ENCODE measurements around the gene QRICH2. TPM values are rescaled to one million over a fixed set of nuclear protein-coding genes. Genes with fewer than 3 reads are reported as not detected.
A peak's percentile ranks its signal among the peaks of the same experiment; 100 is the strongest.
"Not testable (repeated sequence)": the region's sequence is repeated elsewhere in the genome, so short reads cannot be mapped to it uniquely, and the experiment has no call there.

QRICH2 gene
- polyA plus RNA-seq, 2 donors: 2.1 to 5.6 TPM

GRCh38 chr17:76267581-76268001 is 40.5 kb downstream of the QRICH2 start:
- WGBS, 2 donors: 62 to 63% methylated on average over 13 of the region's 13 CpGs
- H3K36me3 ChIP-seq (ENCODE audit: control insufficient read depth in 2 of 2, insufficient read depth in 2 of 2, low read length in 1 of 2); H3K9me3 ChIP-seq (ENCODE audit: control insufficient read depth in 2 of 2, insufficient read depth in 1 of 2, low read depth in 1 of 2, low read length in 1 of 2); H3K27me3 ChIP-seq (ENCODE audit: control insufficient read depth in 1 of 2, insufficient read depth in 2 of 2, low read length in 2 of 2): not testable (repeated sequence)
- peak overlapping the region in 1 of 2 donors; percentile 27 for H3K4me3 ChIP-seq (ENCODE audit: low read depth in 1 of 2, low read length in 2 of 2)
- H3K27ac ChIP-seq (ENCODE audit: low read depth in 2 of 2, low read length in 1 of 2): peak overlapping the region; percentile 92 to 95
- peaks cover 3 to 23% of the 10 kb centered on the region in 2 donors for H3K4me1 ChIP-seq (ENCODE audit: control insufficient read depth in 2 of 2, insufficient read depth in 2 of 2, low read length in 1 of 2)

- Histone ChIP-seq H3K4me3 (ENCODE audit: low read depth in 1 of 2, low read length in 2 of 2) (peak overlapping the region; percentile 80 to 95), H3K4me1 (ENCODE audit: control insufficient read depth in 2 of 2, insufficient read depth in 2 of 2, low read length in 1 of 2) (peaks cover 3 to 19% of the 10 kb centered on the region in 2 donors)
Measured at GRCh38 chr17:76267051-76267576, 41.0 kb downstream of the QRICH2 start.

GRCh38 chr17:76266244-76266938 is 41.7 kb downstream of the QRICH2 start:
- H3K9me3 ChIP-seq (ENCODE audit: control insufficient read depth in 2 of 2, insufficient read depth in 1 of 2, low read depth in 1 of 2, low read length in 1 of 2): no peaks in the 10 kb centered on the region
- WGBS, 2 donors: 1 to 2% methylated on average over 11 to 12 of the region's 12 CpGs
- peak overlapping the region; percentile 80 to 95 for H3K4me3 ChIP-seq (ENCODE audit: low read depth in 1 of 2, low read length in 2 of 2)
- no peaks in the 10 kb centered on the region for H3K27me3 ChIP-seq (ENCODE audit: control insufficient read depth in 1 of 2, insufficient read depth in 2 of 2, low read length in 2 of 2)
- H3K27ac ChIP-seq (ENCODE audit: low read depth in 2 of 2, low read length in 1 of 2): peak overlapping the region; percentile 92 to 95
- H3K4me1 ChIP-seq (ENCODE audit: control insufficient read depth in 2 of 2, insufficient read depth in 2 of 2, low read length in 1 of 2): peaks cover 0 to 15% of the 10 kb centered on the region in 2 donors
- peaks cover 0 to 9% of the 10 kb centered on the region in 2 donors for H3K36me3 ChIP-seq (ENCODE audit: control insufficient read depth in 2 of 2, insufficient read depth in 2 of 2, low read length in 1 of 2)

More at GRCh38 chr17:76267051-76267576, 41.0 kb downstream of the QRICH2 start:
- Histone ChIP-seq H3K27ac (ENCODE audit: low read depth in 2 of 2, low read length in 1 of 2) (peak overlapping the region; percentile 92 to 95), H3K36me3 (ENCODE audit: control insufficient read depth in 2 of 2, insufficient read depth in 2 of 2, low read length in 1 of 2) (peaks cover 0 to 9% of the 10 kb centered on the region in 2 donors), H3K27me3 (ENCODE audit: control insufficient read depth in 1 of 2, insufficient read depth in 2 of 2, low read length in 2 of 2) (no peaks in the 10 kb centered on the region), H3K9me3 (ENCODE audit: control insufficient read depth in 2 of 2, insufficient read depth in 1 of 2, low read depth in 1 of 2, low read length in 1 of 2) (no peaks in the 10 kb centered on the region)
- WGBS, 2 donors: 60 to 63% methylated on average over 4 of the region's 4 CpGs

- WGBS, 2 donors: 0 to 1% methylated on average over 37 to 76 of the region's 76 CpGs
- H3K36me3 ChIP-seq (ENCODE audit: control insufficient read depth in 2 of 2, insufficient read depth in 2 of 2, low read length in 1 of 2): peaks cover 0 to 6% of the 10 kb centered on the region in 2 donors
- peaks cover 0 to 14% of the 10 kb centered on the region in 2 donors for H3K4me1 ChIP-seq (ENCODE audit: control insufficient read depth in 2 of 2, insufficient read depth in 2 of 2, low read length in 1 of 2)
- peak overlapping the region; percentile 92 to 95 for H3K27ac ChIP-seq (ENCODE audit: low read depth in 2 of 2, low read length in 1 of 2)
- peak overlapping the region; percentile 80 to 95 for H3K4me3 ChIP-seq (ENCODE audit: low read depth in 1 of 2, low read length in 2 of 2)
- no peaks in the 10 kb centered on the region for H3K27me3 ChIP-seq (ENCODE audit: control insufficient read depth in 1 of 2, insufficient read depth in 2 of 2, low read length in 2 of 2)
- no peaks in the 10 kb centered on the region for H3K9me3 ChIP-seq (ENCODE audit: control insufficient read depth in 2 of 2, insufficient read depth in 1 of 2, low read depth in 1 of 2, low read length in 1 of 2)
Measured at GRCh38 chr17:76265624-76266243, 42.3 kb downstream of the QRICH2 start.

DNA sequence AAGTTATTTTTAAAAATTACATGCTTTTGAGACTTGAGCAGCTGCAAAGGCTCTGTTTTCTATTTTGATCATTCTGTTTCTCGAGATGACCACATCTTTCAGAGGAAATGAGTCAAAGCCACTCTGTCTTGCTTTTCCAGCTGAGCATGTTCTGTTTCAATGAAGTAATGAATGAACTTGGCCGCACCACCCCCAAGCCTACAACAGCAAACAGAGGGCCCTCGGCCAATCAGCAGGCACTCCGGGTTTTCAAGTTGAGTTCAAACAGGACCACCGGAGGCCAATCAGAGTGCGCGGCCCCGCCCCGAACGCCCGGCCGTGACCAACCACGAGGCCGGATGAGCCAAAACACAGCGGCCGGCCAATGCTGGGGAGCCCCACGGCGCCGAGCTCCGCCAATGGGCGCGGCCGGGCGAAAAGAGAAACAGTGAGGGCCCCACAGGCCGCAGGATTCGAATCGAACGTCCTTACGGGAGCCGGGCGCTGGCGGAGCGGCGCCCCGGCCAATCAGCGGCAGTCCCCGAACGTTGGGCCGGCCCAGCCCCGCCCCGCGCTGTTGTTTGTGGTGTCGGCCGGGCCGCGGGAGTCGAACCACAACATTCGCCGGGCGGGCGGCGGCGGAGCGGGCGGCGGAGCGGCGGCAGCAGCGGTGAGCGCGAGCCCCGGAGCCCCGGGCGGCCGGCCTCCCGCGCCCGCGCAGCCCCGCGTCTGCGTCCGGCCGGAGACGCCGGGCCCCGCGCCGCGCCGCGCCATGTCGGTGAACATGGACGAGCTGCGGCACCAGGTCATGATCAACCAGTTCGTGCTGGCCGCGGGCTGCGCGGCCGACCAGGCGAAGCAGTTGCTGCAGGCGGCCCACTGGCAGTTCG is 43.1 kb downstream of the QRICH2 start, which contains the start of gene UBALD2:
UBALD2 (plus strand) TSS at position 594 of the 869 bp plus-strand sequence; CDS start at position 752, 158 bp downstream.
- H3K4me3 ChIP-seq (ENCODE audit: low read depth in 1 of 2, low read length in 2 of 2): peak within 1 kb of the TSS; percentile 80 to 95
- no peaks in the 10 kb centered on the region for H3K9me3 ChIP-seq (ENCODE audit: control insufficient read depth in 2 of 2, insufficient read depth in 1 of 2, low read depth in 1 of 2, low read length in 1 of 2)
- peak within 1 kb of the TSS; percentile 92 to 95 for H3K27ac ChIP-seq (ENCODE audit: low read depth in 2 of 2, low read length in 1 of 2)
- peaks cover 0 to 14% of the 10 kb centered on the region in 2 donors for H3K4me1 ChIP-seq (ENCODE audit: control insufficient read depth in 2 of 2, insufficient read depth in 2 of 2, low read length in 1 of 2)
- H3K36me3 ChIP-seq (ENCODE audit: control insufficient read depth in 2 of 2, insufficient read depth in 2 of 2, low read length in 1 of 2): peaks cover 0 to 4% of the 10 kb centered on the region in 2 donors
- WGBS, 2 donors: 0 to 1% methylated on average over 44 to 94 of the region's 94 CpGs
- no peaks in the 10 kb centered on the region for H3K27me3 ChIP-seq (ENCODE audit: control insufficient read depth in 1 of 2, insufficient read depth in 2 of 2, low read length in 2 of 2)

DNA sequence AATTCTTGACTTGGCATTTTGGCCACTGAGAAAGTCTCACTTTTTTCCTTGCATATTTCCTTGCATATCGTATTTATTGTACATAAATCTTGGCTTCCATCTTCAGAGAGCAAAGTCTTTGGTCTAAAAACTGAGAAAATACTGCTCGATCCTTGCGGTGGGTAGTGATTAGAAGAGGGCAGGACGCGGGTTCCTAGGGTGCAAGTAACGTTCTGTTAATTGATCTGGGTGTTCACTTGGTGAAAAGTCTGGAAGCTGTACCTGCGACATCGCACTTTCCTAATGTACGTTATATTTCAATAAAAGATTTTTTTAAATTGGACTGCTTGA is 43.7 kb downstream of the QRICH2 start:
- peaks cover 0 to 4% of the 10 kb centered on the region in 2 donors for H3K36me3 ChIP-seq (ENCODE audit: control insufficient read depth in 2 of 2, insufficient read depth in 2 of 2, low read length in 1 of 2)
- 18 to 23% methylated on average over 9 of the region's 9 CpGs for WGBS, 2 donors
- peak overlapping the region; percentile 91 to 95 for H3K27ac ChIP-seq (ENCODE audit: low read depth in 2 of 2, low read length in 1 of 2)
- H3K4me3 ChIP-seq (ENCODE audit: low read depth in 1 of 2, low read length in 2 of 2): no peak overlapping the region
- H3K4me1 ChIP-seq (ENCODE audit: control insufficient read depth in 2 of 2, insufficient read depth in 2 of 2, low read length in 1 of 2): peaks cover 0 to 12% of the 10 kb centered on the region in 2 donors
- no peaks in the 10 kb centered on the region for H3K9me3 ChIP-seq (ENCODE audit: control insufficient read depth in 2 of 2, insufficient read depth in 1 of 2, low read depth in 1 of 2, low read length in 1 of 2)
- no peaks in the 10 kb centered on the region for H3K27me3 ChIP-seq (ENCODE audit: control insufficient read depth in 1 of 2, insufficient read depth in 2 of 2, low read length in 2 of 2)

GRCh38 chr17:76263896-76264295 is 44.2 kb downstream of the QRICH2 start:
- Histone ChIP-seq H3K9me3 (ENCODE audit: control insufficient read depth in 2 of 2, insufficient read depth in 1 of 2, low read depth in 1 of 2, low read length in 1 of 2) (no peaks in the 10 kb centered on the region), H3K4me3 (ENCODE audit: low read depth in 1 of 2, low read length in 2 of 2) (no peak overlapping the region), H3K4me1 (ENCODE audit: control insufficient read depth in 2 of 2, insufficient read depth in 2 of 2, low read length in 1 of 2) (peaks cover 0 to 7% of the 10 kb centered on the region in 2 donors), H3K27ac (ENCODE audit: low read depth in 2 of 2, low read length in 1 of 2) (peak overlapping the region; percentile 67 to 81), H3K27me3 (ENCODE audit: control insufficient read depth in 1 of 2, insufficient read depth in 2 of 2, low read length in 2 of 2) (no peaks in the 10 kb centered on the region), H3K36me3 (ENCODE audit: control insufficient read depth in 2 of 2, insufficient read depth in 2 of 2, low read length in 1 of 2) (peaks cover 0 to under 1% of the 10 kb centered on the region in 2 donors)
- 85 to 90% methylated on average over 5 of the region's 5 CpGs for WGBS, 2 donors

DNA sequence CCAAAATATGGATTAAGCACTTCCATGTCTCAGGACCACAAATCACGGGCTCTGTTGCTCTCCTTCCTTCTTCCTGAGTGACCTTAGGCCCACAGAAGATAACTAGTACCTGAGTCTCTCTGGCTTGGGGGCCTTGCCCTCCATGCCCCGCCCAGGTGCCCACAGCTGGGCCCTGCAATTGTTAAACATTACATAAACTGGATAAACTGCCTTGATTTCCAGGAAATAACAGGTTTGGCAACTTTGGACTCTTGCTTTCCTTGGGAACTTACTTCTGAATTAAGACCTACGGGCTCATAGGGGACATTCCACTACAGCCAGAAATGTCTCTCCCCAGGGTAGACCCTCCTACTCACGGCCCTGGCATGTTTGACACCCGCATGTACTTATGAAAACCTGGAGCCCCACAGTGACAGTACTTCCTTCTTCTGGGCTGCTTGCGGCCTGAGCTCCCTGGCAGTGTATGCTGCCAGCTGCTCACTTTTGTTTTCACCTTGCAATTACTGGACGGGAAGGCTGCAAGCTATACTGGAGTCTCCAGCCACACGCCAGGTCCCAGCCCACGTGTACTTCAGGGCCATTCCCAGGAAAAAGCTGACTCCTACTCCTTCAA is 45.2 kb downstream of the QRICH2 start:
- no peak overlapping the region for H3K4me3 ChIP-seq (ENCODE audit: low read depth in 1 of 2, low read length in 2 of 2)
- WGBS, 2 donors: 35 to 39% methylated on average over 9 of the region's 9 CpGs
- H3K9me3 ChIP-seq (ENCODE audit: control insufficient read depth in 2 of 2, insufficient read depth in 1 of 2, low read depth in 1 of 2, low read length in 1 of 2): no peaks in the 10 kb centered on the region
- H3K27ac ChIP-seq (ENCODE audit: low read depth in 2 of 2, low read length in 1 of 2): peak overlapping the region; percentile 94 to 95
- H3K4me1 ChIP-seq (ENCODE audit: control insufficient read depth in 2 of 2, insufficient read depth in 2 of 2, low read length in 1 of 2): peaks cover 0 to 5% of the 10 kb centered on the region in 2 donors
- H3K36me3 ChIP-seq (ENCODE audit: control insufficient read depth in 2 of 2, insufficient read depth in 2 of 2, low read length in 1 of 2): no peaks in the 10 kb centered on the region
- H3K27me3 ChIP-seq (ENCODE audit: control insufficient read depth in 1 of 2, insufficient read depth in 2 of 2, low read length in 2 of 2): no peaks in the 10 kb centered on the region
